Fibroblast of lung (primary cell): Measurements from ENCODE around the gene IGSF9B.

ENCODE experiments used
- CTCF ChIP-seq, 2 donors: IDR thresholded peaks in 1 of 2; conservative IDR thresholded peaks in 1 of 2; 1 replicate in 1 of 2; 2 replicates in 1 of 2; pipeline ENCODE4 v1.5.1; 2011 to 2012; ENCODE audit warnings: low read length in 2 of 2, control low read depth in 1 of 2, inconsistent platforms in 1 of 2, low read depth in 1 of 2, mild to moderate bottlenecking in 1 of 2
- EZH2 ChIP-seq: IDR thresholded peaks from 2 replicates; pipeline ENCODE4 v1.5.1; 2012; ENCODE audit warnings: low read length, control low read depth, mild to moderate bottlenecking; ENCODE audit errors: missing control alignments

GRCh38 chr11:133922078-133922870 lies 34.5 kb downstream of the IGSF9B start:
- no peak for TF ChIP-seq CTCF (conservative IDR thresholded peaks at IDR 0.05 in 1 of 2, IDR thresholded peaks at IDR 0.05 in 1 of 2; ENCODE audit: low read depth in 1 of 2, low read length in 2 of 2)
- TF ChIP-seq EZH2, result no peak
